HEK293 (cell line): ENCODE measurements around the gene STK39.
A peak's percentile ranks its signal among the peaks of the same experiment; 100 is the strongest.

Source experiments
- CTCF ChIA-PET: fragments of 350-600 bp; formaldehyde crosslinking; extraction: SDS; loops from one replicate; lab custom pipeline; 2021; ENCODE audit warnings: antibody characterized with exemption; lab: Yijun Ruan, JAX
- POLR2A ChIA-PET: fragments of 300-600 bp; formaldehyde crosslinking; extraction: SDS; loops from one replicate; lab custom pipeline; 2020; ENCODE audit warnings: antibody characterized with exemption, inconsistent platforms; lab: Yijun Ruan, JAX
- H3K27ac ChIP-seq: fragments of 200-500 bp; sonication (Bioruptor generic); 2 replicates; pipeline ENCODE4 v1.5.1; 2014; ENCODE audit warnings: low read depth, low read length, control low read depth, inconsistent platforms; ENCODE audit errors: extremely low read depth
- H3K36me3 ChIP-seq, 2 experiments: fragments of 200-500 bp in 1 of 2; sonication (Bioruptor generic) in 1 of 2; 1 replicate in 1 of 2; 2 replicates in 1 of 2; pipeline ENCODE4 v1.5.1; 2014 to 2017; ENCODE audit warnings: inconsistent platforms in 2 of 2, low read length in 2 of 2; ENCODE audit not compliant: control insufficient read depth in 2 of 2, insufficient read depth in 1 of 2
- H3K4me1 ChIP-seq: fragments of 200-500 bp; sonication (Bioruptor generic); 2 replicates; pipeline ENCODE4 v1.5.1; 2014; ENCODE audit warnings: mild to moderate bottlenecking, low read length, inconsistent platforms; ENCODE audit not compliant: control insufficient read depth, insufficient read depth
- H3K4me3 ChIP-seq: 2 replicates; pipeline ENCODE4 v1.5.1; 2011; ENCODE audit warnings: low read depth, mild to moderate bottlenecking, control low read depth, low read length, moderate library complexity
- H3K9me3 ChIP-seq: fragments of 200-500 bp; sonication (Bioruptor generic); 2 replicates; pipeline ENCODE4 v1.5.1; 2014; ENCODE audit warnings: low read depth, low read length, inconsistent platforms; ENCODE audit not compliant: control insufficient read depth, insufficient read depth
- OSR2 ChIP-seq: fragments of 450-650 bp; formaldehyde crosslinking; IDR thresholded peaks from 2 replicates; pipeline ENCODE4 v1.5.1; 2016; ENCODE audit warnings: missing biosample characterization, missing genetic modification characterization
- TCF7L2 ChIP-seq: IDR thresholded peaks from 2 replicates; pipeline ENCODE4 v1.6.1; 2011; ENCODE audit warnings: low read depth, mild to moderate bottlenecking, inconsistent platforms, low read length, moderate library complexity, borderline replicate concordance
- ZBTB48 ChIP-seq: fragments of 450-650 bp; formaldehyde crosslinking; IDR thresholded peaks from 2 replicates; pipeline ENCODE4 v1.5.1; 2016; ENCODE audit warnings: missing biosample characterization, missing genetic modification characterization
- ZFP3 ChIP-seq: fragments of 450-650 bp; formaldehyde crosslinking; IDR thresholded peaks from 2 replicates; pipeline ENCODE4 v1.5.1; 2016; ENCODE audit warnings: low read depth, missing biosample characterization, missing genetic modification characterization
- ZFP69B ChIP-seq: fragments of 450-650 bp; formaldehyde crosslinking; IDR thresholded peaks from 2 replicates; pipeline ENCODE4 v1.5.1; 2016; ENCODE audit warnings: missing biosample characterization, missing genetic modification characterization
- ZIC2 ChIP-seq: fragments of 450-650 bp; formaldehyde crosslinking; IDR thresholded peaks from 2 replicates; pipeline ENCODE4 v1.5.1; 2016; ENCODE audit warnings: missing biosample characterization, missing genetic modification characterization
- ZNF157 ChIP-seq: fragments of 450-650 bp; formaldehyde crosslinking; IDR thresholded peaks from 2 replicates; pipeline ENCODE4 v1.5.1; 2016; ENCODE audit warnings: missing biosample characterization, missing genetic modification characterization
- ZNF791 ChIP-seq: fragments of 450-650 bp; formaldehyde crosslinking; IDR thresholded peaks from 2 replicates; pipeline ENCODE4 v1.5.1; 2016; ENCODE audit warnings: missing biosample characterization, missing genetic modification characterization
- TF ChIP-seq, protein P1 (sequence below): fragments of 450-650 bp; formaldehyde crosslinking; IDR thresholded peaks from 2 replicates; pipeline ENCODE4 v1.5.1; 2016; ENCODE audit warnings: missing biosample characterization, missing genetic modification characterization, low read depth
- TF ChIP-seq, protein P2 (sequence below): fragments of 450-650 bp; formaldehyde crosslinking; IDR thresholded peaks from 2 replicates; pipeline ENCODE4 v1.5.1; 2017; ENCODE audit warnings: missing biosample characterization, missing genetic modification characterization
- TF ChIP-seq, protein P3 (sequence below): fragments of 450-650 bp; formaldehyde crosslinking; IDR thresholded peaks from 2 replicates; pipeline ENCODE4 v1.5.1; 2016; ENCODE audit warnings: missing biosample characterization, missing genetic modification characterization

STK39 gene

DNA sequence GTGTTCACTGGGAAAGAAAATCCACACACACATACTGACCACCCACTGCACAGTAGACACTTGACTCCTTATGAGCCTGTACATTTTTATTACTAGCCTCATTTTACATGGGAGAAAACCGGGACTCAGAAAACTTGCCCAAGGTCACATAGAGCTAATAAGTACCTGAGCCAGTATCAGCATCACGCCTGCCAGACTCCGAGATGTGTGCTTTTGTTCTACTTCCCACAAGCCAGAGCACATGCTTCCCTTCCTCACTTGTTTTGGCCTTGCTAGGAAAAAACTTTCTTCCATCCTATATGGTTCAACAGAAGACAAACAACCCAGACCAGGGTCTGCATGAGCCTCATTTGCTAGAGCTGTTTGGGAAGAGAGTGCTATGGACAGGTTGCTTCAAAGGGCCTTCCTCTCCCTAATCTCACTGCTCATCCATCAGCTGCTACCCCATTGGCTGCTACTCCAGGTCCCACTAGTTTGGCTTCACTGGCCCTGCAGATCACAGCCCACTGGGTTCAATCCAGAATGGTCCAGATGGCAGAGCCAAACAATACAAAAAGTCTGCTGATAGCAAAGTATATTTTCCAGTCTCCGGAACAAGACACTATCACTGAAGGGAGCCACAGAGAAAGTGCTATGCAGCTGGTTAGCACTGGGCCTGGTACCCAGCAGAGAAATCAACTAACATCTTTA is 63.9 kb downstream of the STK39 start (continued):
- TF ChIP-seq, protein P1, sequence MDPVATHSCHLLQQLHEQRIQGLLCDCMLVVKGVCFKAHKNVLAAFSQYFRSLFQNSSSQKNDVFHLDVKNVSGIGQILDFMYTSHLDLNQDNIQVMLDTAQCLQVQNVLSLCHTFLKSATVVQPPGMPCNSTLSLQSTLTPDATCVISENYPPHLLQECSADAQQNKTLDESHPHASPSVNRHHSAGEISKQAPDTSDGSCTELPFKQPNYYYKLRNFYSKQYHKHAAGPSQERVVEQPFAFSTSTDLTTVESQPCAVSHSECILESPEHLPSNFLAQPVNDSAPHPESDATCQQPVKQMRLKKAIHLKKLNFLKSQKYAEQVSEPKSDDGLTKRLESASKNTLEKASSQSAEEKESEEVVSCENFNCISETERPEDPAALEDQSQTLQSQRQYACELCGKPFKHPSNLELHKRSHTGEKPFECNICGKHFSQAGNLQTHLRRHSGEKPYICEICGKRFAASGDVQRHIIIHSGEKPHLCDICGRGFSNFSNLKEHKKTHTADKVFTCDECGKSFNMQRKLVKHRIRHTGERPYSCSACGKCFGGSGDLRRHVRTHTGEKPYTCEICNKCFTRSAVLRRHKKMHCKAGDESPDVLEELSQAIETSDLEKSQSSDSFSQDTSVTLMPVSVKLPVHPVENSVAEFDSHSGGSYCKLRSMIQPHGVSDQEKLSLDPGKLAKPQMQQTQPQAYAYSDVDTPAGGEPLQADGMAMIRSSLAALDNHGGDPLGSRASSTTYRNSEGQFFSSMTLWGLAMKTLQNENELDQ, result no peak
- TF ChIP-seq TCF7L2 (no peak), ZNF791 (tag by site-specific recombination) (no peak), ZFP69B (no peak)

DNA sequence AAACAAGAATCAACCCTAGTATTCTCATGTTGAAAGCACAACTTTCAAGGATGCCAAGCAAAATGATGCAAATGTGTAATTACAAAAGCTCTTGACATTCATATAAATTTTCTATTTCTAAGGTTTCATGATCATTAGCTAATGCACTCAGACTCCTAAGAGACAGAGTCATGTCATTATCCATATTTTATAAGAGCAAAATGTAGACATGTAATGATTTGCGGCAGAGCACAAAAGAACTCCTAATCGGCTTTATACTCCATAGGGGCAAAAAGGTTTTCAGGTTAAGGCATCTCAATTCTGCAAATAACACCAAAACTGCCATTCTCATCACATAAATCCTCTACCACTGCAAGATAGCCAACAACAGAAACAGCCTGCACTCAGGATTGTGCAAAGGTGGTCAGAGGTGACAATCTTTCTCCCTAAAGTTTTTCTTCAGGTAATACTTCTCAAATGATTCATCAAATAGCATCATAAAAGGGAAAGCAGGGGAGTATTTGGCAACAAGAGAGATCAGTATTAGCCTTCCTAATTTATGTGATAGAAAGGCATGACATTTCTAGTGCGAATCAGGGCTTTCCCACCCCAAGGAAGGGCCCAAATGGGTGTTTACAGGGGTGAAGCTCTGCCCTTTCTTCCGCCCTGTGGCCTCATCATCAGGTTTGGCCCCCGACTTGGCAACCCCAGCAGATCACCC is 64.7 kb downstream of the STK39 start:
- H3K27ac ChIP-seq, result no peak overlapping the region
- H3K4me3 ChIP-seq, result no peak overlapping the region
- ChIA-PET POLR2A (no interaction called here), CTCF (interaction anchor here (0.7 kb wide), 1 partner anchor 1644 kb away, joined by 7 read pairs; no protein-coding TSS in a partner anchor)
- no peaks in the 10 kb centered on the region for H3K9me3 ChIP-seq
- peaks cover 11% of the 10 kb centered on the region for H3K4me1 ChIP-seq
- peaks cover 0 to 9% of the 10 kb centered on the region in 2 experiments; a peak in 1 of 3 replicates for H3K36me3 ChIP-seq
- TF ChIP-seq, protein P2, sequence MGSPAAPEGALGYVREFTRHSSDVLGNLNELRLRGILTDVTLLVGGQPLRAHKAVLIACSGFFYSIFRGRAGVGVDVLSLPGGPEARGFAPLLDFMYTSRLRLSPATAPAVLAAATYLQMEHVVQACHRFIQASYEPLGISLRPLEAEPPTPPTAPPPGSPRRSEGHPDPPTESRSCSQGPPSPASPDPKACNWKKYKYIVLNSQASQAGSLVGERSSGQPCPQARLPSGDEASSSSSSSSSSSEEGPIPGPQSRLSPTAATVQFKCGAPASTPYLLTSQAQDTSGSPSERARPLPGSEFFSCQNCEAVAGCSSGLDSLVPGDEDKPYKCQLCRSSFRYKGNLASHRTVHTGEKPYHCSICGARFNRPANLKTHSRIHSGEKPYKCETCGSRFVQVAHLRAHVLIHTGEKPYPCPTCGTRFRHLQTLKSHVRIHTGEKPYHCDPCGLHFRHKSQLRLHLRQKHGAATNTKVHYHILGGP (tag by site-specific recombination), result no peak
- no peak for TF ChIP-seq ZNF157 (tag by site-specific recombination)
- TF ChIP-seq ZIC2 (tag by site-specific recombination), result no peak
- TF ChIP-seq ZFP3 (tag by site-specific recombination), result no peak
- TF ChIP-seq, all 188 proteins: peak for 0

DNA sequence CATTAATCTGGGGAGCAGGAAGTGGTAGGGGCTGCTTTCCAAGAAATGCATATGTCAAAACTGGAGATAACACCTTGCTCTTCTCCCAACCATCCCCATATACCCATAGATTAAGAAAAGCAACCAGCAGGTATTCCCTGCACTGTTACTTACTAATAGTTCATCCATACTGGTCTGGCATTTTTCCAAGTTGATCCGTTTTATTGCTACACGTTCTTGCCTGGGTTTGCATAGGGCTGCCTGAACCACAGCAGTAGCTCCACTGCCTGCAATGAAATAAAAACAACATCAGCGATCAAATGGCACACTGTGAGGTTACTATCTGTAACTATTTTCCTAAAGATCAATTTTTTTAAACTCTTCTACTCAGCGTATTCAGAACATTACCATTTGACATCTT is 65.6 kb downstream of the STK39 start:
- no peak for TF ChIP-seq ZBTB48 (tag by site-specific recombination)
- TF ChIP-seq OSR2, result peak; percentile 24; the same call in 1 of the 2 replicates
- POLR2A ChIA-PET, result interaction anchor here (0.6 kb wide), 1 partner anchor 310 kb away, joined by 4 read pairs; no protein-coding TSS in a partner anchor
- peaks cover 0 to 9% of the 10 kb centered on the region in 2 experiments; a peak in 1 of 3 replicates for H3K36me3 ChIP-seq

DNA sequence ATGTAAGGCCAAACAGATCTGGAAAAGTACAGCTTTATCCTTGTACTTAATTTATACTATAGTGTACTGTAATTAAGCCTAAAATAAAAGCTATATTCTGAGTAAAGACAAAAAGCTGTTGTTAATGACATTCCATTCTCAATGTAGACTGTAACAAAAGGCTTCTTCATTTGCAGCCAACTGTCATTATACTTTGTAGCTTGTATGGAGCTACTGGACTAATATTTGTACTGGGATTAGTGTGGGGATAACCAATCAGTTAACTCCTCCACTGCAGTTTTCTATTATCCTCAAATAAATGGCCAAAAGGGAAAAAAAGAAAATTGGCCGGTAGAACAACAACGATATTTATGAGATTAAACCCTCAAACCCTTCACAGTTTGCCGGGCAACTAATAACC is 66.5 kb downstream of the STK39 start:
- POLR2A ChIA-PET, result no interaction called here
- TF ChIP-seq, protein P3, sequence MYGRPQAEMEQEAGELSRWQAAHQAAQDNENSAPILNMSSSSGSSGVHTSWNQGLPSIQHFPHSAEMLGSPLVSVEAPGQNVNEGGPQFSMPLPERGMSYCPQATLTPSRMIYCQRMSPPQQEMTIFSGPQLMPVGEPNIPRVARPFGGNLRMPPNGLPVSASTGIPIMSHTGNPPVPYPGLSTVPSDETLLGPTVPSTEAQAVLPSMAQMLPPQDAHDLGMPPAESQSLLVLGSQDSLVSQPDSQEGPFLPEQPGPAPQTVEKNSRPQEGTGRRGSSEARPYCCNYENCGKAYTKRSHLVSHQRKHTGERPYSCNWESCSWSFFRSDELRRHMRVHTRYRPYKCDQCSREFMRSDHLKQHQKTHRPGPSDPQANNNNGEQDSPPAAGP, result no peak
- TF ChIP-seq, all 188 proteins: peak for 0
- Histone ChIP-seq H3K4me1 (peaks cover 6% of the 10 kb centered on the region), H3K36me3 (peaks cover 0 to 9% of the 10 kb centered on the region in 2 experiments; a peak in 1 of 3 replicates), H3K27ac (no peak overlapping the region), H3K9me3 (no peaks in the 10 kb centered on the region), H3K4me3 (no peak overlapping the region)
- CTCF ChIA-PET, result no interaction called here

More for the DNA sequence above, 65.6 kb downstream of the STK39 start:
- H3K9me3 ChIP-seq, result no peaks in the 10 kb centered on the region
- no peak overlapping the region for H3K4me3 ChIP-seq
- CTCF ChIA-PET, result interaction anchor here (0.7 kb wide), 1 partner anchor 1643 kb away, joined by 7 read pairs; no protein-coding TSS in a partner anchor
- H3K4me1 ChIP-seq, result peaks cover 11% of the 10 kb centered on the region
- no peak overlapping the region for H3K27ac ChIP-seq
